ENCODE results near the gene SLC25A10.

Gene SLC25A10

DNA sequence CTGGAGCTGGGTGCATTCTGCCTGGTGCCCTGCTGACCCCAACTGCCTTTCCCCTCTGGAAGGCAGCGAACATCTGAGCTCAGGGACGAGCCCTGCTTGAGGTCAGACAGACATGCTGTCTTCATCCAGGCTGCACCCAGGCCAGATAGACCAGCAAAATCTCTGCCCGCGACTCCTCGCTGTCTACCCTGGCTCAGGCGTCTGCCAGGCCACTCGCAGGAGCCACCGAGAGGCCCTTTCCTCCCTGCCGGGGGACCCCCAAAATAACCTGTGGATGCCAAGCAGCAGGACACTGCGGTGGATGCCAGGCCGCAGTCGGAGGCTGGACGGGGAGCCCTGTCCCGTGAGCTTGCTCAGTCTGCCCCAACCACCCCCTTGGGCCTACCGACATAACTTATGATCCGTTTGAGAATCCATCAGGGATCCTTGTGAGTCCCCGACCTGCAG lies 3.3 kb upstream of the SLC25A10 start:
- in situ Hi-C loops (cut with HindIII; ENCODE audit: low sequenced_read_pairs): no loop called here
- H3K4me3 ChIP-seq (ENCODE audit: low read depth, low read length): no peak overlapping the region
- TF ChIP-seq, protein P1, sequence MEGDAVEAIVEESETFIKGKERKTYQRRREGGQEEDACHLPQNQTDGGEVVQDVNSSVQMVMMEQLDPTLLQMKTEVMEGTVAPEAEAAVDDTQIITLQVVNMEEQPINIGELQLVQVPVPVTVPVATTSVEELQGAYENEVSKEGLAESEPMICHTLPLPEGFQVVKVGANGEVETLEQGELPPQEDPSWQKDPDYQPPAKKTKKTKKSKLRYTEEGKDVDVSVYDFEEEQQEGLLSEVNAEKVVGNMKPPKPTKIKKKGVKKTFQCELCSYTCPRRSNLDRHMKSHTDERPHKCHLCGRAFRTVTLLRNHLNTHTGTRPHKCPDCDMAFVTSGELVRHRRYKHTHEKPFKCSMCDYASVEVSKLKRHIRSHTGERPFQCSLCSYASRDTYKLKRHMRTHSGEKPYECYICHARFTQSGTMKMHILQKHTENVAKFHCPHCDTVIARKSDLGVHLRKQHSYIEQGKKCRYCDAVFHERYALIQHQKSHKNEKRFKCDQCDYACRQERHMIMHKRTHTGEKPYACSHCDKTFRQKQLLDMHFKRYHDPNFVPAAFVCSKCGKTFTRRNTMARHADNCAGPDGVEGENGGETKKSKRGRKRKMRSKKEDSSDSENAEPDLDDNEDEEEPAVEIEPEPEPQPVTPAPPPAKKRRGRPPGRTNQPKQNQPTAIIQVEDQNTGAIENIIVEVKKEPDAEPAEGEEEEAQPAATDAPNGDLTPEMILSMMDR (IDR thresholded peaks at IDR 0.05; ENCODE audit: low read depth, low read length, missing control alignments): no peak
- no peak for DNase-seq (ENCODE audit: low read depth)

DNA sequence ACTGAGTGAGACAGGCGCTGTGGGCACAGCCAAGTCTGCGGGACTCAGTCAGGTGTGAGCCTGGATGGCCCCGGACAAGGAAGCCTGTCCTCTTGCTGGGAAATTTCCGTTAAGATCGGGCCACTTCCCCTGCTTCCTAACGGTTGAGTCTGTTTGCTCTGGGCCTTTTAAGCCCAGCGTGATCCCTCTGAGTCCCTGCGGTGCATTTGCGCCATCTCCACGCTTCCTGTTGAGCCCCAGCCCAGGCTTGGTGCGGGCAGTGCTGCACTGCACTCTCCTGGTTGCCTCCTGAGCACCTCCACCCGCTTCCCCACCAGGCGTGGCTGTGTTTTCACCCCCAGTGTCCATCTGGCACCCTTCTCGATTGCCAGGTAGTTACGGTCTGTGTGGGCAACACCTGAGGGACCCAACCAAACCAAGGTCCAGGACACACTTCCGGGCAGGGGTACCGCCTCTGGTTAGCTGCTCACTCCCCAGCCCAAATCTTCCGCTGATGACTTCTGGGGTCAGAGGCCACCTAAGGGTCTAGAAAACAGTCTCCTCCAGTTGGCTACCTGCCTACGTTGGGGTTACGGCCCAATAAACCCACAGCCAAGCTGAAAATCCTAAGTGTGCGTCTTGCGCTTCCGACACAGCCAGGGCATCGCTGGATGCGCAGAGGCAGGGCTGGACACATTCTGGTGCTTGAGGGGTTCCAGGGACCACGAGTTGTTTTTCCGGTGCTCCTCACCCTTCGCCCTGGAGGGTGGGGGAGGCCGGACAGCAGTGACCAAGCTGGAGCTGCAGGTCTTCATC lies 1.4 kb upstream of the SLC25A10 start:
- in situ Hi-C loops (cut with HindIII; ENCODE audit: low sequenced_read_pairs): no loop called here
- no peak for DNase-seq (ENCODE audit: low read depth)
- H3K4me3 ChIP-seq (ENCODE audit: low read depth, low read length): no peak overlapping the region
- TF ChIP-seq, protein P1 (IDR thresholded peaks at IDR 0.05; ENCODE audit: low read depth, low read length, missing control alignments): no peak

DNA sequence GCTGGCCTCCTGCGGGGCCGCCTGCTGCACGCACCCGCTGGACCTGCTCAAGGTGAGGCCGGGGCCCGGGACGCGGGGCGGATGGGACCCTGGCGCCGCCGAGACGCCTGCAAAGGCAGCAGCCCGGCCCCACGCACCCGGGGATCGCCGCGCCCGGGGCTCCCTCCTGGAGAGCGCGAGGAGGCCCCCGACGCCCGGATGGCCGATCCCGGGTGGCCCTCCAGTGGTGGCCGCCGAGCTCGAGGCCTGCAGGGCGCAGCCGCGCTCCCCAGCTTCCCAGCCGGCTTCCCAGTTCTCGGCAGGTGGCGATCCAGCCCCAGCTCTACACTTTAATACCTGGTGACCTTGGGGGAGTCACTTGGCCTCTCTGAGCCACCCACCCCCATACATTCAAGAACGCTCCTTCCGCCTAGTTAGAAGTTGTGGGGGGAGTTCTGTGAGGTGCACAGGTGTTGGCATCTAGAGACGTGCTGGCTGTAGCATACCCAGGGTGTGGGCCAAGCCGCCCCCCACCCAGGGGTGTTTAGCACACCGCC lies 452 bp downstream of the SLC25A10 start:
- peak overlapping the region; percentile 55 for H3K4me3 ChIP-seq (ENCODE audit: low read depth, low read length)
- no peak for DNase-seq (ENCODE audit: low read depth)
- TF ChIP-seq, protein P1 (IDR thresholded peaks at IDR 0.05; ENCODE audit: low read depth, low read length, missing control alignments): no peak
- in situ Hi-C loops (cut with HindIII; ENCODE audit: low sequenced_read_pairs): no loop called here

DNA sequence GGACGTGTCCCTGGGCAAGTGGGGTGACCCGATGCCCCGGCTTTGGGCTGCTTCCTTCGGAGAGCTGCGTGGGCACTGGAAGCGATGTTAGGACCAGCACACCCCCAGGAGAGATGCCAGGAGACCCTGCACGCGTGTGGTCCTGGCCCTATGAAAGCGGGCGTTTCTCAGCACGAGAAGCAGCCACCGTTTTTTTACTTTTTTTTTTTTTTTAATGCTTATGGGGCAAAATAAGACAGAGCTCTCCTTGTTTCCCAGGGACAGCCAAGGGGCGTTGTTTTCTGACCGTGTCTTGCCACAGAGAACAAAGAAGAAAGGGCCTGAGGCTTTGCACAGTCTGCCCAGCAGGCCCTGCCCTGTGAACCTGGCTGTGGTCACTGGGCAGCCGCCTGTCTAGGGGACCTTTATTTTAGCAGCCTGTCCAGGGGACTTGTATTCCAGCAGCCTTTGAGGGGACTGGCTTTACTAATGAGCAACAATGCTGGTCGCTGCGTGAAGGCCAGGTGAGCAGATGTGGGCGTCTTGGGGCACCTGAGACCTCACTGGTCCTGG lies 996 bp downstream of the SLC25A10 start:
- TF ChIP-seq, protein P1 (IDR thresholded peaks at IDR 0.05; ENCODE audit: low read depth, low read length, missing control alignments): no peak
- peak overlapping the region; percentile 55 for H3K4me3 ChIP-seq (ENCODE audit: low read depth, low read length)
- in situ Hi-C loops (cut with HindIII; ENCODE audit: low sequenced_read_pairs): no loop called here
- no peak for DNase-seq (ENCODE audit: low read depth)

DNA sequence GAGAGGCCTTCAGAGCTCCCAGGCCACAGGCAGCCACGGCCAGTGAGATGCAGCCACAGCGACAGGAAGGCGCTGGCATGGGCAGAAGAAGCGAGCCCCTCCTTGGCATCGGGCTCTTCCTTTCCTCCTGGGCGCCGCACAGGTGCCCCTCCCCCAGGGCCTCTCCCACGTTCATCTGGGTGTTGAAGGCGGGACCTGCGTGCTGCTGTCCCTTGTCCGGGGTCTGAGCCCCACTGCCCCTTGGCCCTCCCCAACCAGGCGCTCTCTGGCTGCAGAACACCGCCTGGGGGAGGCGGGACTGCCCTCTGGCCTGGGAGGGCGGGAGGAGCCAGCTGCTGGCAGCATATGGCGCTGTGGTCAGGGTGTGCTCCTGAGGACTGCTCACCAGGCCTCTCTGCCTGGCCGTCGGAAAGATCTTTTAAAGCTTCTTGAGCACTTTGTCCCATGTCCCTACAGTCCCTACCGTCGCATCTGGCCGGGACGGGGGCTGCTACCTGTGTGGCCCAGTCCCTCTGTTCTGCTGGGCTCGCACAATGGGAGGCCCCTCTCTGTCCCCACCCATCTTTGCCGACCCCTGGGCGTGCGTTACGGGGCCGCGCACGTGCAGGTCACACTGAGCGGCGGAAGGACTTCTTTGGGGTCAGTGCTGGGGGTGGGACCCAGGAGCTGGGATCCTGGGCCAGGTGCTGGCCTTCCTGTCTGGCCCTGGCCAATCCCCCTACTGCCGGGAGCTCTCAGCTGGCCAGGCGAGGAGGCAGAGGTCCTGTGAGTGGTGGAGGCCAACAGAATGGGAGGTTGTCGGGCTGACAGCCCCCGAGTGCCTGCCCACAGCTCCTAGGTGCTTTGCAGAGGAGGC lies 1.7 kb downstream of the SLC25A10 start:
- no peak for DNase-seq (ENCODE audit: low read depth)
- H3K4me3 ChIP-seq (ENCODE audit: low read depth, low read length): peak overlapping the region; percentile 55
- TF ChIP-seq, protein P1 (IDR thresholded peaks at IDR 0.05; ENCODE audit: low read depth, low read length, missing control alignments): no peak
- in situ Hi-C loops (cut with HindIII; ENCODE audit: low sequenced_read_pairs): no loop called here

DNA sequence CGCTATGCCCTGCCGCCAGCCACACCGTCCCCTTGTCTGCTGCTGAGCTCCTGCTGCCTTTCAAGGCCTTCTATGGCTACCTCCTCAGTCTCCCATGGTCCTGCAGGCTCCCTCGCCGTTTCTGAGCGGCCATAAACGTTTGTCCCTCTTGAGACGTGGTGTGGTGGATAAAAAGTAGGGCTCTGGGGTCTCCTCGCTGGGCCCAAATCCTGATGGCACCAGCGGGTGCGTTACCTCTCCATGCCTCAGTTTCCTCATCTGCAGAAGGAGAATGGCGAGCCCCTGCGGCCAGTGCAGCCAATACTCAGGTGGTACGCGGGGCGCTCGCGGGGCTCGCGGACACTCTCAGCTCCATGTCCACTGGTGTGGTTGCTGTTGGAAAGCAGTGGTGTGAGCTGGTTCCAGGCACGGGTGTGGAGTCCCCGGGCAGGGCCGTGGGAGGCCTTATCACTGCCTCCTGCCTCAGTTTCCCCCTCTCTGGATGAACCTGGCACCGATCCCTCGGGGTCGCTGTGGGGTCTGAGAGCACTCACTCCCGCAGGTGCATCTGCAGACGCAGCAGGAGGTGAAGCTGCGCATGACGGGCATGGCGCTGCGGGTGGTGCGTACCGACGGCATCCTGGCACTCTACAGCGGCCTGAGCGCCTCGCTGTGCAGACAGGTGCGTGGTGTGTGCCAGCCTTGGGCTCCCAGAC lies 2.5 kb downstream of the SLC25A10 start:
- in situ Hi-C loops (cut with HindIII; ENCODE audit: low sequenced_read_pairs): no loop called here
- no peak for DNase-seq (ENCODE audit: low read depth)
- H3K4me3 ChIP-seq (ENCODE audit: low read depth, low read length): no peak overlapping the region
- TF ChIP-seq, protein P1 (IDR thresholded peaks at IDR 0.05; ENCODE audit: low read depth, low read length, missing control alignments): no peak
